PC-3 (cell line): ENCODE measurements around the gene COLEC11. TPM values are rescaled to one million over a fixed set of nuclear protein-coding genes. Genes with fewer than 3 reads are reported as not detected.
"Not testable (repeated sequence)": the region's sequence is repeated elsewhere in the genome, so short reads cannot be mapped to it uniquely, and the experiment has no call there.

ENCODE experiments used
- ATAC-seq: fragments of 200-7000 bp; cut with Tn5 transposase; 2 replicates; pipeline ENCODE4 v1.9.1; 2020; ENCODE audit warnings: mild to moderate bottlenecking, moderate library complexity
- BruUV-seq: library from RNA; stranded (reverse); fragments of 400-500 nt; replicated peaks from 2 replicates; lab custom pipeline; 2021; lab: Mats Ljungman, UMichigan
- CTCF ChIA-PET: fragments of 300-600 bp; sonication (Branson Sonifier 250); formaldehyde crosslinking; loops from one replicate; lab custom pipeline; 2022; ENCODE audit warnings: antibody characterized with exemption; lab: Charles Lee
- POLR2A ChIA-PET: fragments of 300-600 bp; sonication (Branson Sonifier 250); formaldehyde crosslinking; loops from one replicate; lab custom pipeline; 2022; ENCODE audit warnings: antibody characterized with exemption; ENCODE audit not compliant: unreplicated experiment; lab: Charles Lee
- DNase-seq: peaks from one replicate; pipeline ENCODE4 v3.0.0-alpha.2; 2015
- H2AFZ ChIP-seq: fragments of 300-600 bp; sonication (generic); 2 replicates; pipeline ENCODE4 v1.6.0; 2016; ENCODE audit warnings: antibody characterized with exemption, low read length
- H3F3A ChIP-seq: fragments of 300-600 bp; sonication (generic); one replicate; pipeline ENCODE4 v1.6.0; 2017; ENCODE audit warnings: antibody characterized with exemption, low read length, control low read depth, mild to moderate bottlenecking; ENCODE audit not compliant: unreplicated experiment
- H3K27ac ChIP-seq: fragments of 300-600 bp; sonication (generic); 2 replicates; pipeline ENCODE4 v1.5.1; 2016; ENCODE audit warnings: mild to moderate bottlenecking, low read length
- H3K27me3 ChIP-seq: fragments of 300-600 bp; sonication (generic); 2 replicates; pipeline ENCODE4 v1.6.1; 2016; ENCODE audit warnings: low read length, mixed read lengths
- H3K36me3 ChIP-seq: fragments of 300-600 bp; sonication (generic); 2 replicates; pipeline ENCODE4 v1.6.1; 2016; ENCODE audit warnings: low read depth, mixed run types, low read length, mixed read lengths
- H3K4me1 ChIP-seq: fragments of 300-600 bp; sonication (generic); 2 replicates; pipeline ENCODE4 v1.5.1; 2016; ENCODE audit warnings: low read length; ENCODE audit not compliant: insufficient read depth
- H3K4me2 ChIP-seq: fragments of 300-600 bp; sonication (generic); 2 replicates; pipeline ENCODE4 v1.6.0; 2016; ENCODE audit warnings: low read length
- H3K4me3 ChIP-seq: fragments of 300-600 bp; sonication (generic); 2 replicates; pipeline ENCODE4 v1.5.1; 2016; ENCODE audit warnings: mild to moderate bottlenecking, low read length, mixed read lengths
- H3K79me2 ChIP-seq: fragments of 300-600 bp; sonication (generic); 2 replicates; pipeline ENCODE4 v1.6.1; 2017; ENCODE audit warnings: low read length, mixed read lengths
- H3K9ac ChIP-seq: fragments of 300-600 bp; sonication (generic); 2 replicates; pipeline ENCODE4 v1.6.0; 2016; ENCODE audit warnings: mild to moderate bottlenecking, low read length
- H3K9me2 ChIP-seq: fragments of 300-600 bp; sonication (generic); replicated peaks from 2 replicates; pipeline ENCODE4 v1.6.1; 2016; ENCODE audit warnings: mixed run types, low read length, mixed read lengths
- H3K9me3 ChIP-seq: fragments of 300-600 bp; sonication (generic); 2 replicates; pipeline ENCODE4 v1.6.1; 2016; ENCODE audit warnings: low read length, mixed read lengths
- H4K20me1 ChIP-seq: fragments of 300-600 bp; sonication (generic); 2 replicates; pipeline ENCODE4 v1.6.1; 2016; ENCODE audit warnings: low read length, mixed read lengths
- EZH2 ChIP-seq: fragments of 300-600 bp; sonication (generic); IDR thresholded peaks from one replicate; pipeline ENCODE4 v1.6.1; 2017; ENCODE audit warnings: antibody characterized with exemption, mild to moderate bottlenecking, low read length; ENCODE audit not compliant: unreplicated experiment
- EZH2phosphoT487 ChIP-seq: fragments of 300-600 bp; sonication (generic); IDR thresholded peaks from 2 replicates; pipeline ENCODE4 v1.6.1; 2018; ENCODE audit warnings: mild to moderate bottlenecking, antibody characterized with exemption, low read length, borderline replicate concordance
- intact Hi-C: fragments of 100-400 bp; cut with micrococcal nuclease; formaldehyde crosslinking; loops from 2 replicates; pipeline ENCODE4 v1.9.0; 2023
- total RNA-seq: library from RNA; depleted of rRNA; stranded (reverse); fragments of >200 nt; gene quantifications from 2 replicates; pipeline ENCODE4 v1.2.3, GENCODE V29; 2014
- TF ChIP-seq, protein P1 (sequence below): fragments of 300-600 bp; sonication (generic); conservative IDR thresholded peaks from 2 replicates; pipeline ENCODE4 v1.5.1; 2017; ENCODE audit warnings: antibody characterized with exemption, low read depth, mild to moderate bottlenecking, low read length

The COLEC11 gene
- total RNA-seq, 1 experiment from 2014 or later = 0.44 TPM

DNA sequence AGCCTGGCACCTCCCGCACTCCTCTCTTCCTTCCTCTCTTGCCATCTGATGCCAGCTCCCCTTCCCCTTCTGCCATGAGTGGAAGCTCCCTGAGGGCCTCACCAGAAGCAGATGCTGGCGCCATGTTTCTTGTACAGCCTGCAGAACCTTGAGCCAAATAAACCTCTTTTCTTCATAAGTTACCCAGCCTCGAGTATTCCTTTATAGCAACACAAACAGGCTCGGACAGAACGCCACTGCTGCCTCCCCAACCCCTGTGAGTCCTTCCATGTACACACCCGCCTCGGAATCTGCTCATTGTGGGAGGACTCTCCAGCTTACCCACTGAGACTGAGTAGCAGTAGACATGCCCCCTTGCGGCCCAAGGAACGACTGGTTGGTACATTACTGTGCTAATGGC is 28.1 kb upstream of the COLEC11 start:
- H3F3A ChIP-seq = no peaks in the 10 kb centered on the region
- no peaks in the 10 kb centered on the region for H3K36me3 ChIP-seq
- no peak overlapping the region for H3K4me2 ChIP-seq
- no peaks in the 10 kb centered on the region for H3K4me1 ChIP-seq
- intact Hi-C loops = no loop called here
- no peak overlapping the region for H3K9ac ChIP-seq
- DNase-seq = no peak
- no peaks in the 10 kb centered on the region for H3K9me2 ChIP-seq
- H3K79me2 ChIP-seq = no peaks in the 10 kb centered on the region
- no peak for ATAC-seq
- H3K9me3 ChIP-seq = no peaks in the 10 kb centered on the region
- no peaks in the 10 kb centered on the region for H4K20me1 ChIP-seq
- H3K4me3 ChIP-seq = no peak overlapping the region
- POLR2A ChIA-PET = no interaction called here
- CTCF ChIA-PET = no interaction called here
- no peaks in the 10 kb centered on the region for H3K27me3 ChIP-seq
- H2AFZ ChIP-seq = no peak overlapping the region
- no peak for TF ChIP-seq EZH2
- TF ChIP-seq, protein P1, sequence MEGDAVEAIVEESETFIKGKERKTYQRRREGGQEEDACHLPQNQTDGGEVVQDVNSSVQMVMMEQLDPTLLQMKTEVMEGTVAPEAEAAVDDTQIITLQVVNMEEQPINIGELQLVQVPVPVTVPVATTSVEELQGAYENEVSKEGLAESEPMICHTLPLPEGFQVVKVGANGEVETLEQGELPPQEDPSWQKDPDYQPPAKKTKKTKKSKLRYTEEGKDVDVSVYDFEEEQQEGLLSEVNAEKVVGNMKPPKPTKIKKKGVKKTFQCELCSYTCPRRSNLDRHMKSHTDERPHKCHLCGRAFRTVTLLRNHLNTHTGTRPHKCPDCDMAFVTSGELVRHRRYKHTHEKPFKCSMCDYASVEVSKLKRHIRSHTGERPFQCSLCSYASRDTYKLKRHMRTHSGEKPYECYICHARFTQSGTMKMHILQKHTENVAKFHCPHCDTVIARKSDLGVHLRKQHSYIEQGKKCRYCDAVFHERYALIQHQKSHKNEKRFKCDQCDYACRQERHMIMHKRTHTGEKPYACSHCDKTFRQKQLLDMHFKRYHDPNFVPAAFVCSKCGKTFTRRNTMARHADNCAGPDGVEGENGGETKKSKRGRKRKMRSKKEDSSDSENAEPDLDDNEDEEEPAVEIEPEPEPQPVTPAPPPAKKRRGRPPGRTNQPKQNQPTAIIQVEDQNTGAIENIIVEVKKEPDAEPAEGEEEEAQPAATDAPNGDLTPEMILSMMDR = no peak
- no peak for TF ChIP-seq EZH2phosphoT487
- BruUV-seq = no TSS peak
- H3K27ac ChIP-seq = no peak overlapping the region

DNA sequence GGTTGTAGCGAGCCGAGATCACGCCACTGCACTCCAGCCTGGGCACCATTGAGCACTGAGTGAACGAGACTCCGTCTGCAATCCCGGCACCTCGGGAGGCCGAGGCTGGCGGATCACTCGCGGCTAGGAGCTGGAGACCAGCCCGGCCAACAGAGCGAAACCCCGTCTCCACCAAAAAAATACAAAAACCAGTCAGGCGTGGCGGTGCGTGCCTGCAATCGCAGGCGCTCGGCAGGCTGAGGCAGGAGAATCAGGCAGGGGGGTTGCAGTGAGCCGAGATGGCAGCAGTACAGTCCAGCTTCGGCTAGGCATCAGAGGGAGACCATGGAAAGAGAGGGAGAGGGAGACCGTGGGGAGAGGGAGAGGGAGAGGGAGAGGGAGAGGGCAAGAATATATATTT is 25.3 kb upstream of the COLEC11 start:
- ATAC-seq, H3K4me3 ChIP-seq, H3K9ac ChIP-seq, BruUV-seq, H3K27me3 ChIP-seq, DNase-seq, H3F3A ChIP-seq, H2AFZ ChIP-seq, H4K20me1 ChIP-seq, POLR2A ChIA-PET, H3K9me2 ChIP-seq, CTCF ChIA-PET, H3K79me2 ChIP-seq, H3K9me3 ChIP-seq, H3K27ac ChIP-seq, intact Hi-C loops, H3K4me2 ChIP-seq, H3K4me1 ChIP-seq, H3K36me3 ChIP-seq: not testable (repeated sequence)

DNA sequence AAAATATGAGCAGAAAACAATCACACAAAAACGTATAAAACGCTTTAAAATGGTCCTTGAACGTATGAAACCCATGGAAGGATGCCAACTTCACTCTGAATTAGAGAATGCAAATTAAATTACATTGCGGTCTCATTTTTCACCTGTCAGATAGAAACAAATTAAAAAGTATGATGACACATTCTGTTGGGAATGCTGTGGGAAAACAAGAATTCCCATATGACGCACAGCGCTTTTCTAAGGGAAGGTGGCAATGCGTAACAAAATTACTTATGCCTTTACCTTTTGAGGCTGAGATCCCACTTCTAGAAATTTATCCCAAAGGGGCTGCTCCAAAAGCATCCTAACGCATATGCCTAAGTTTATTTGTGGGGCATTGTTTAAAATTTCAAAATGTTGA is 23.6 kb upstream of the COLEC11 start:
- no peaks in the 10 kb centered on the region for H3K9me2 ChIP-seq
- H3K27ac ChIP-seq = no peak overlapping the region
- no peaks in the 10 kb centered on the region for H3K27me3 ChIP-seq
- H3F3A ChIP-seq = no peaks in the 10 kb centered on the region
- peaks cover 16% of the 10 kb centered on the region for H3K79me2 ChIP-seq
- no TSS peak for BruUV-seq
- no peak overlapping the region for H3K9ac ChIP-seq
- no peaks in the 10 kb centered on the region for H3K9me3 ChIP-seq
- H3K4me3 ChIP-seq = no peak overlapping the region
- DNase-seq (no peak), ATAC-seq (no peak)
- H2AFZ ChIP-seq = no peak overlapping the region
- H3K4me2 ChIP-seq = no peak overlapping the region
- no peak for TF ChIP-seq EZH2
- TF ChIP-seq EZH2phosphoT487 = no peak
- TF ChIP-seq, protein P1 = no peak
- intact Hi-C loops = no loop called here
- CTCF ChIA-PET = no interaction called here
- H3K36me3 ChIP-seq = peaks cover 6% of the 10 kb centered on the region
- no peaks in the 10 kb centered on the region for H3K4me1 ChIP-seq
- H4K20me1 ChIP-seq = peaks cover 6% of the 10 kb centered on the region
- POLR2A ChIA-PET = interaction anchor here (0.6 kb wide), 1 partner anchor 13 kb away, joined by 14 read pairs; the partner anchor contains the start of gene RNASEH1
